CD4-positive, CD25-positive, alpha-beta regulatory T cell (primary cell): ENCODE data around the gene USP5. TPM values are rescaled to one million over a fixed set of nuclear protein-coding genes. Genes with fewer than 3 reads are reported as not detected.

ENCODE experiments used
- ATAC-seq, 2 donors: fragments of 150-1000 bp; cut with Tn5 transposase; one replicate each; pipeline ENCODE4 v1.10.0; 2021; ENCODE audit warnings: low read depth in 2 of 2, moderate number of reproducible peaks in 2 of 2, moderate library complexity in 1 of 2
- DNase-seq, 3 donors: peaks; one replicate each; pipeline versions ENCODE4 v3.0.0 to v3.0.0-alpha.2; 2012 to 2022; ENCODE audit warnings: mixed read lengths in 1 of 3
- H3K27ac ChIP-seq: one replicate; pipeline ENCODE4 v1.7.0; 2013; ENCODE audit warnings: mild to moderate bottlenecking, low read length; ENCODE audit not compliant: insufficient read depth, poor library complexity, severe bottlenecking
- H3K27me3 ChIP-seq: one replicate; pipeline ENCODE4 v1.7.0; 2013; ENCODE audit warnings: low read length; ENCODE audit not compliant: control insufficient read depth, insufficient read depth
- H3K36me3 ChIP-seq: one replicate; pipeline ENCODE4 v1.7.0; 2013; ENCODE audit warnings: mild to moderate bottlenecking, low read length, moderate library complexity; ENCODE audit not compliant: control insufficient read depth, insufficient read depth
- H3K4me1 ChIP-seq: 2 replicates; pipeline ENCODE4 v1.7.0; 2013; ENCODE audit warnings: mild to moderate bottlenecking, low read length; ENCODE audit not compliant: insufficient read depth, control insufficient read depth, poor library complexity, severe bottlenecking
- H3K4me3 ChIP-seq: one replicate; pipeline ENCODE4 v1.7.0; 2013; ENCODE audit warnings: low read depth, mild to moderate bottlenecking, low read length, moderate library complexity
- H3K9me3 ChIP-seq, 2 experiments: 1 replicate in 1 of 2; 2 replicates in 1 of 2; pipeline ENCODE4 v1.7.0; 2013; ENCODE audit warnings: low read length in 2 of 2, mild to moderate bottlenecking in 1 of 2, moderate library complexity in 1 of 2; ENCODE audit not compliant: control insufficient read depth in 2 of 2
- H3K27ac Mint-ChIP-seq, 3 donors: one replicate each; pipeline ENCODE4 v1.8.0; 2020 to 2022; ENCODE audit warnings: mild to moderate bottlenecking in 3 of 3, mixed read lengths in 3 of 3, moderate library complexity in 2 of 3
- H3K27me3 Mint-ChIP-seq: one replicate; pipeline ENCODE4 v1.8.0; 2022; ENCODE audit warnings: mild to moderate bottlenecking, mixed read lengths
- H3K36me3 Mint-ChIP-seq: one replicate; pipeline ENCODE4 v1.8.0; 2020; ENCODE audit warnings: mixed read lengths
- H3K4me1 Mint-ChIP-seq, 4 donors: one replicate each; pipeline ENCODE4 v1.8.0; 2020 to 2022; ENCODE audit warnings: mixed read lengths in 4 of 4, mild to moderate bottlenecking in 1 of 4
- H3K4me3 Mint-ChIP-seq, 4 donors: one replicate each; pipeline ENCODE4 v1.8.0; 2020 to 2022; ENCODE audit warnings: mild to moderate bottlenecking in 4 of 4, mixed read lengths in 4 of 4, moderate library complexity in 3 of 4
- H3K9me3 Mint-ChIP-seq, 7 donors: one replicate each; pipeline ENCODE4 v1.8.0; 2020 to 2022; ENCODE audit warnings: mixed read lengths in 7 of 7, mild to moderate bottlenecking in 3 of 7, moderate library complexity in 2 of 7
- polyA plus RNA-seq, 4 donors: library from polyadenylated mRNA; unstranded; fragments of 300-500 nt; fragmentation: Illumina TruSeq; gene quantifications; one replicate each; pipeline ENCODE4 v1.2.3, GENCODE V29; 2021
- total RNA-seq: library from RNA; stranded (reverse); gene quantifications from one replicate; pipeline ENCODE4 v1.2.3, GENCODE V29; 2022

USP5 gene
- total and polyA plus RNA-seq, 5 donors from 2014 or later = 44.4 to 63.5 (median 50.0) TPM

DNA sequence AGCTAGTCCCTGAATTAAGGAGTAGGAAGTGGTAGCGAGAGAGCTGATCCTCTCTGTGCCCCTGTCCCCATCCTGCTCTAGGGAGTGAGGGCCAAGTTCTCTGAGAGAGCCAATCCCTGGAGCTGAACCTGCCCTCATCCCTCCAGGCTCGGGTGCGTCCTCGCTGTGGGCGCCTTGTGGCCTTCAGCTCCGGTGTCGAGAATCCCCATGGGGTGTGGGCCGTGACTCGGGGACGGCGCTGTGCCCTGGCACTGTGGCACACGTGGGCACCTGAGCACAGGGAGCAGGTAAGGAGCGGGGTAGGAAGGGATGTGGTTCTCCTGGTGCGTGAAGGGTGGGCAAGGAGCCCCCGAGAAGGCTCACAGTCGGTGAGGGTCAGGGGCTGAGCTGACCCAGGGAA, 13.1 kb upstream of the USP5 start:
- no peaks in the 10 kb centered on the region for H3K36me3 Mint-ChIP-seq
- peaks cover 6% of the 10 kb centered on the region for H3K27me3 Mint-ChIP-seq
- no peak overlapping the region for H3K4me3 Mint-ChIP-seq
- ATAC-seq (no peak), DNase-seq (no peak)
- H3K4me1 Mint-ChIP-seq = peaks cover 0 to 5% (median 2%) of the 10 kb centered on the region in 4 donors
- Histone ChIP-seq H3K4me1 (peaks cover 3% of the 10 kb centered on the region), H3K27me3 (no peaks in the 10 kb centered on the region), H3K9me3 (no peaks in the 10 kb centered on the region), H3K4me3 (no peak overlapping the region), H3K36me3 (no peaks in the 10 kb centered on the region), H3K27ac (no peak overlapping the region)
- no peak overlapping the region for H3K27ac Mint-ChIP-seq
- H3K9me3 Mint-ChIP-seq = no peaks in the 10 kb centered on the region

- Histone ChIP-seq H3K27me3 (no peaks in the 10 kb centered on the region), H3K4me3 (no peak overlapping the region), H3K9me3 (no peaks in the 10 kb centered on the region), H3K36me3 (no peaks in the 10 kb centered on the region), H3K27ac (no peak overlapping the region), H3K4me1 (peaks cover 3% of the 10 kb centered on the region)
- Mint-ChIP-seq H3K36me3 (no peaks in the 10 kb centered on the region), H3K4me1 (peaks cover 0 to 5% (median 2%) of the 10 kb centered on the region in 4 donors), H3K4me3 (no peak overlapping the region), H3K27ac (no peak overlapping the region), H3K9me3 (no peaks in the 10 kb centered on the region), H3K27me3 (peaks cover 6% of the 10 kb centered on the region)
- no peak for ATAC-seq
- no peak for DNase-seq
Observed at GRCh38 chr12:6839482-6840201, 12.3 kb upstream of the USP5 start.

GRCh38 chr12:6840330-6840729, 11.6 kb upstream of the USP5 start:
- Histone ChIP-seq H3K4me1 (peaks cover 3% of the 10 kb centered on the region), H3K4me3 (no peak overlapping the region), H3K27ac (no peak overlapping the region), H3K9me3 (no peaks in the 10 kb centered on the region), H3K27me3 (no peaks in the 10 kb centered on the region), H3K36me3 (no peaks in the 10 kb centered on the region)
- DNase-seq (no peak), ATAC-seq (no peak)
- Mint-ChIP-seq H3K4me1 (peaks cover 0 to 5% (median 2%) of the 10 kb centered on the region in 4 donors), H3K36me3 (no peaks in the 10 kb centered on the region), H3K4me3 (no peak overlapping the region), H3K27me3 (peaks cover 6% of the 10 kb centered on the region), H3K27ac (no peak overlapping the region), H3K9me3 (no peaks in the 10 kb centered on the region)

GRCh38 chr12:6840761-6841515, 11.0 kb upstream of the USP5 start, which contains the start of gene GNB3:
Gene GNB3, plus strand, starts transcription at chr12:6840925. Its CDS starts 363 bp downstream, at chr12:6841288.
- no peak within 1 kb of the TSS for H3K4me3 ChIP-seq
- Mint-ChIP-seq H3K4me3 (no peak within 1 kb of the TSS), H3K9me3 (no peaks in the 10 kb centered on the region), H3K4me1 (no peaks in the 10 kb centered on the region), H3K27ac (no peak within 1 kb of the TSS), H3K27me3 (peaks cover under 1% of the 10 kb centered on the region), H3K36me3 (no peaks in the 10 kb centered on the region)
- peaks cover under 1% of the 10 kb centered on the region for H3K4me1 ChIP-seq
- no peaks in the 10 kb centered on the region for H3K27me3 ChIP-seq
- DNase-seq (no peak), ATAC-seq (no peak)
- no peak within 1 kb of the TSS for H3K27ac ChIP-seq
- H3K9me3 ChIP-seq = no peaks in the 10 kb centered on the region
- no peaks in the 10 kb centered on the region for H3K36me3 ChIP-seq

GRCh38 chr12:6842075-6842474, 9.9 kb upstream of the USP5 start:
- Histone ChIP-seq H3K4me3 (no peak overlapping the region), H3K27ac (no peak overlapping the region), H3K27me3 (no peaks in the 10 kb centered on the region), H3K9me3 (no peaks in the 10 kb centered on the region), H3K36me3 (no peaks in the 10 kb centered on the region), H3K4me1 (no peaks in the 10 kb centered on the region)
- H3K36me3 Mint-ChIP-seq = no peaks in the 10 kb centered on the region
- H3K27ac Mint-ChIP-seq = no peak overlapping the region
- DNase-seq (no peak), ATAC-seq (no peak)
- H3K4me1 Mint-ChIP-seq = no peaks in the 10 kb centered on the region
- no peaks in the 10 kb centered on the region for H3K9me3 Mint-ChIP-seq
- H3K4me3 Mint-ChIP-seq = no peak overlapping the region
- no peaks in the 10 kb centered on the region for H3K27me3 Mint-ChIP-seq

- H3K4me1 ChIP-seq = no peaks in the 10 kb centered on the region
- Mint-ChIP-seq H3K4me1 (no peaks in the 10 kb centered on the region), H3K4me3 (no peak overlapping the region), H3K27me3 (no peaks in the 10 kb centered on the region), H3K36me3 (no peaks in the 10 kb centered on the region), H3K27ac (peak overlapping the region in 1 of 3 donors; percentile 87), H3K9me3 (no peaks in the 10 kb centered on the region)
- H3K9me3 ChIP-seq = no peaks in the 10 kb centered on the region
- H3K27me3 ChIP-seq = no peaks in the 10 kb centered on the region
- ATAC-seq (no peak), DNase-seq (no peak)
- no peak overlapping the region for H3K4me3 ChIP-seq
- H3K27ac ChIP-seq = no peak overlapping the region
- no peaks in the 10 kb centered on the region for H3K36me3 ChIP-seq
Observed at GRCh38 chr12:6843118-6843902, 8.6 kb upstream of the USP5 start.

DNA sequence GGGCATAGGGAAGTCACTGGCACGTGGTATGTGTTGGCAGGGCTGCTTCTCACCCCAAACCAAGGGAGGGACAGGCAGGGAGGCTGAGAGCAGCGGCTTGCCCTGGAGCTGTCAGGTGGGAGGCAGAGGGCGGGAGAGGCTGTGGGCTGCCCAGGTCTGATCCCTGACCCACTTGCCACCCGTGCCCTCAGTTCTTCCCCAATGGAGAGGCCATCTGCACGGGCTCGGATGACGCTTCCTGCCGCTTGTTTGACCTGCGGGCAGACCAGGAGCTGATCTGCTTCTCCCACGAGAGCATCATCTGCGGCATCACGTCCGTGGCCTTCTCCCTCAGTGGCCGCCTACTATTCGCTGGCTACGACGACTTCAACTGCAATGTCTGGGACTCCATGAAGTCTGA, 6.6 kb upstream of the USP5 start:
- Mint-ChIP-seq H3K4me3 (no peak overlapping the region), H3K4me1 (peaks cover 0 to 6% (median 0%) of the 10 kb centered on the region in 4 donors), H3K27ac (no peak overlapping the region), H3K9me3 (no peaks in the 10 kb centered on the region), H3K27me3 (no peaks in the 10 kb centered on the region), H3K36me3 (no peaks in the 10 kb centered on the region)
- Histone ChIP-seq H3K4me3 (no peak overlapping the region), H3K9me3 (no peaks in the 10 kb centered on the region), H3K4me1 (no peaks in the 10 kb centered on the region), H3K27me3 (no peaks in the 10 kb centered on the region), H3K27ac (no peak overlapping the region), H3K36me3 (no peaks in the 10 kb centered on the region)
- no peak for DNase-seq
- peak in 1 of 2 donors; percentile 26 for ATAC-seq
